Islet precursor cell (in vitro differentiated cells): ENCODE data around the gene P2RX3.
"Not testable (repeated sequence)": the region's sequence is repeated elsewhere in the genome, so short reads cannot be mapped to it uniquely, and the experiment has no call there.

Experiments
- DNase-seq: peaks from one replicate; pipeline ENCODE4 v3.0.0-alpha.2; 2018

The P2RX3 gene

DNA sequence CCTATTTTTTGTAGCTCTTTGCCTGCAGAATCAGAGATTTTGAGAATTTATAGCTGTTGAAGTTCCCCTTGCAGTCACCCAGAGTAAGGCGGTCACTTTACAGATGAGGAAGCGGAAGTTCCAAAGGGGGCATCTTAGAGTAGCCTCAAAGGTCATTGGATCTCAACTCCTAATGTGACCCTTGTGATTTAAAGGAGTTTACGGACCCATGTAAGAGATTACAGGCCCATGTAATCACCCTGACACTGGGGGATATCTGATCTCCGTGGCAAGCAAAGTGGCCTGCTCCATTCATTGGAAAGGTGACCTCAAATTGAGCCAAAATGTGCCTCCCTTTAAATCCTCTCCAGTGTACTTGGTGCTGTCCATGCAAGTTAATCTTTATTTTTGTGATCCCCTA is 15.7 kb downstream of the P2RX3 start:
- DNase-seq: no peak

DNA sequence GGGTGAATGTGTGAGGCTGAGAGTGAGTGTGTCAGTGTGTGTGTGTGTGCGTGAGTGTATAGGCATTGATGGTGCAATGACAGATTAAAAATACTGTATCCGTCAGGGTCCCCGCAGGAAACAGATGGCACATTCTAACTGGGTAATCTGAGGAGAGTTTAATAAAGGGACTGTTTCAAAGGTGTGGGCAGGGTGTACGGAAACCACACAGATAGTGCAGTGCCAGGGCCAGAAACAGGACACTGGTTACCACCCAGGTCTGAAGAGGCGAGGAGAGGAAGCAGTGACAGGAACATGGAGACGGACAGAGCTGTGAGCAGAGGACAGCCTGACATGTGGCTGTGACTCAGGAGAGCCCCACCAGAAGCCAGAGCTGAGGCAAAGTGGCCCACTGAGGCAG is 16.5 kb downstream of the P2RX3 start:
- DNase-seq: no peak

DNA sequence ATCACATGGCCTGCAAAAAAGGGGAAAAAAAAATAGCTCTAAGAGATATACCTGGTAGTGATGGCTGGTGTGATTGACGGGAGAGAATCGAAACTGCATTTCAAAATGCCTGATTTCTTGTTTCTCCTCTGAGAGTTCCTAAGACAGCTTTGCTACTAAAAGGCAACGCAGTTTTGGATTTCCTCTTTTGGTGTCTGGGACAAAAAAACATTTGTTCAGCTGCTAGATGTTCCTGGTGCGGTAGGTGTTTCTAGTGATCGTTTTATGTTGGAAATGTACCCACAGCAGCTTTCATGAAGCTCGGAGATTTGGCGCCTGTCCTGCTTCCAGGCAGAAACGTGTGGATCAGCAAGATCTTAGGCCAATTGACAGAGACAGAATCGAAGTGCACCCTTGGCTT is 18.1 kb downstream of the P2RX3 start:
- no peak for DNase-seq

GRCh38 chr11:57357310-57357709 is 19.2 kb downstream of the P2RX3 start:
- no peak for DNase-seq

GRCh38 chr11:57357856-57358255 is 19.7 kb downstream of the P2RX3 start:
- no peak for DNase-seq

GRCh38 chr11:57358543-57358961 is 20.4 kb downstream of the P2RX3 start:
- no peak for DNase-seq

GRCh38 chr11:57358991-57359390 is 20.8 kb downstream of the P2RX3 start:
- DNase-seq: no peak

DNA sequence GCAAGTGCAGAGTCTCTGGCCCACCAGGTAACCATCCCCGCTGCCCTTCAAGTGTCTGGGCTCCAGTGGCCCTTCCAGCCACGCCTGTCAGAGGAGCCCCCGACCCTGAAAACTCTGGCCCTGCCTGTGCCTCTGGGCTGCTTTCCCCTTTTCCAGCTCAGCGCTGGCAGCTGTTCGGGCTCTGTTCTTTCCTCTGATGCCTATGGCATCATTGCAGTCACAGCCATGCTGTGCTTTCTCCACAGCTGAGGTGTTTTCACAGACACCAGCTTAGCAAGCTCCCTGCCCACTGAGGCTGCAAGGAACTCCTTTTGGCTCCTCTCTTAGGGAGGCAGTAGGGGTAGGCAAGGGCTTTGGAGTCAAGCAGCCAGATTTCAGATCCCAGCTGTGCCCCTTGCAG is 21.2 kb downstream of the P2RX3 start:
- no peak for DNase-seq

- DNase-seq: no peak
These were observed 21.9 kb downstream of the P2RX3 start for GRCh38 chr11:57359896-57360690.

DNA sequence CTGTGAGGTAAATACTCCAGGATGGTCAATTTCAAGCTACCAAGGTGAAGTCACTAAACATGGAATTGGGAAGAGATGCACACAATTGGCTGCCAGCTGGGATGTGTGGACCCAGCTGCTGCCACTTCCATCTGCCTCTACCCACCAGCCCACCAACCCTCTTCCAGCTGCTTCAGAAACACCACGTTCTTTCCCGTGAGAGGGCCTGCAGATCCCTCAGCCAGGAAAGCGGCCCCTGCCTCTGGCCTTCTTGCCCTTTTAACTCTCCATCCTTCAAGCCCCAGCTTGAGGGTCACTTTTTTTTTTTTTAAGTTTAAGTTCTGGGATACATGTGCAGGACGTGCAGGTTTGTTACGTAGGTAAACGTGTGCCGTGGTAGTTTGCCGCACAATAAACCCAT is 22.8 kb downstream of the P2RX3 start:
- no peak for DNase-seq

- not testable (repeated sequence) for DNase-seq
These were observed 23.3 kb downstream of the P2RX3 start for GRCh38 chr11:57361420-57361819.

GRCh38 chr11:57361926-57362325 is 23.8 kb downstream of the P2RX3 start:
- DNase-seq: no peak

GRCh38 chr11:57363131-57364080 is 25.3 kb downstream of the P2RX3 start:
- DNase-seq: no peak

- no peak for DNase-seq
These were observed 26.9 kb downstream of the P2RX3 start for GRCh38 chr11:57364851-57365660.

GRCh38 chr11:57368106-57368844 is 30.1 kb downstream of the P2RX3 start:
- DNase-seq: no peak

DNA sequence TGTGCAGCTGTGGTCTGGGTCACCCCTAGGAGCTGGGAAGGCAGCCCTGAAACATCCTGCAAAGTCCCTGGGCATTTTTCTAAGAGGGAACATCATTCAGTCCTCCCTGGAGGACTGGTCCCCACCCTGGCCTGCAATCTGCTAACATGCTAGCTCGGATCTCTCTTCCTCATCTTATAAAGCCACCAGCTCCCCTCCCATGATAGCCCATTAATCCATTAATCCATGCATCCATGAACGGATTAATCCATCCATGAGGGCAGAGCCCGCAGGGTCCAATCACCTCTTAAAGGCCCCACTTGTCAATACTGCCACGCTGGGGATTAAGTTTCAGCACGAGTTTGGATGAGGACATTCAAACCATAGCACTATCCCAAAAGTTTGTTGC is 30.7 kb downstream of the P2RX3 start:
- no peak for DNase-seq

GRCh38 chr11:57370251-57370650 is 32.1 kb downstream of the P2RX3 start:
- no peak for DNase-seq

GRCh38 chr11:57370941-57371340 is 32.8 kb downstream of the P2RX3 start:
- no peak for DNase-seq

DNA sequence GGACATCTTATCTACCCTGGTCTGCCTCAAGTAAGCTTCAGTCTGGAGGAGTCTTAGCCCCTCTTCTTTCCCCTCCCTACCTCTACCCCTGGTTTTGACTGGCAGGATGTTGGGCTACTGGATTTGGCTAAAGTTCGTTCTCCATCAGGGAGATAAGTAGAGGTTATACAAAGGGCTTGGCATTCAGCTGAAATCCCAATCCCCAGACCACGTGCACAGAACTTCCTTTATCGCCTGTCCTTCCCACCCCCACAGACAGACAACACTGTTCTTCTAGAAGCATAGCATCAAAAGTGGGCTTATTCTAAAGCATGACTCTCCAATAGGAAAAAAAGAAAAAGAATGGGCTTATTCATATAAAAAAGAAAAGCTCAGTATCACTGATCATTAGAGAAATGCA is 35.0 kb downstream of the P2RX3 start:
- DNase-seq: no peak

- no peak for DNase-seq
These were observed 36.8 kb downstream of the P2RX3 start for GRCh38 chr11:57374966-57375365.

GRCh38 chr11:57375490-57375889 is 37.3 kb downstream of the P2RX3 start:
- DNase-seq: no peak
